Gastrocnemius medialis (tissue), 4 donors: Measurements from ENCODE around the gene MYO15A. TPM values are rescaled to one million over a fixed set of nuclear protein-coding genes. Genes with fewer than 3 reads are reported as not detected.

Experiments
- ATAC-seq, 2 donors: fragments of 150-250 bp; one replicate each; pipeline ENCODE4 v1.9.1; 2016
- DNase-seq, 2 donors: peaks; one replicate each; pipeline ENCODE4 v3.0.0-alpha.2; 2019
- H3K27ac ChIP-seq, 4 donors: fragments of 200-600 bp; sonication (generic); 1 replicate in 1 of 4; 2 replicates in 3 of 4; pipeline ENCODE4 v1.5.1; 2016 to 2018; ENCODE audit warnings: mild to moderate bottlenecking in 2 of 4, moderate library complexity in 1 of 4
- H3K27me3 ChIP-seq, 3 donors: fragments of 200-600 bp; sonication (generic) in 2 of 3; 1 replicate in 1 of 3; 2 replicates in 2 of 3; pipeline versions ENCODE4 v1.5.1 to v1.6.0; 2016 to 2019; ENCODE audit warnings: mild to moderate bottlenecking in 1 of 3, moderate library complexity in 1 of 3
- H3K36me3 ChIP-seq, 2 donors: fragments of 200-600 bp; sonication (generic) in 1 of 2; one replicate each; pipeline ENCODE4 v1.5.1; 2017 to 2018
- H3K4me1 ChIP-seq, 2 donors: fragments of 200-600 bp; sonication (generic) in 1 of 2; one replicate each; pipeline ENCODE4 v1.5.1; 2016 to 2017; ENCODE audit warnings: mild to moderate bottlenecking in 2 of 2
- H3K4me3 ChIP-seq, 4 donors: fragments of 200-600 bp; sonication (generic) in 3 of 4; 1 replicate in 1 of 4; 2 replicates in 3 of 4; pipeline ENCODE4 v1.5.1; 2016 to 2019; ENCODE audit warnings: mild to moderate bottlenecking in 2 of 4
- H3K9me3 ChIP-seq, 3 donors: fragments of 200-600 bp; sonication (generic) in 2 of 3; 1 replicate in 1 of 3; 2 replicates in 2 of 3; pipeline ENCODE4 v1.5.1; 2016 to 2019
- CTCF ChIP-seq, 5 experiments: fragments of 450-650 bp in 3 of 5; fragments of 200-600 bp in 2 of 5; sonication (generic) in 2 of 5; IDR thresholded peaks in 4 of 5; conservative IDR thresholded peaks in 1 of 5; 1 replicate in 4 of 5; 2 replicates in 1 of 5; pipeline ENCODE4 v1.5.1; 2016 to 2019; ENCODE audit warnings: antibody characterized with exemption in 5 of 5, mild to moderate bottlenecking in 3 of 5, moderate library complexity in 3 of 5
- POLR2A ChIP-seq, 2 donors: fragments of 450-650 bp; IDR thresholded peaks; one replicate each; pipeline ENCODE4 v1.6.1; 2017; ENCODE audit warnings: antibody characterized with exemption in 2 of 2, mild to moderate bottlenecking in 2 of 2, moderate library complexity in 2 of 2
- in situ Hi-C, 4 donors: fragments of 200-750 bp; cut with MboI; loops; one replicate each; pipeline versions ENCODE4 v1.15.0 to v1.8.0; 2017; ENCODE audit warnings: low sequenced_read_pairs in 4 of 4
- intact Hi-C: fragments of 100-400 bp; cut with DNase I; formaldehyde crosslinking; loops from one replicate; pipeline ENCODE4 v1.15.1; 2023; ENCODE audit warnings: low total_unique reads
- total RNA-seq, 4 donors: library from RNA; depleted of rRNA; stranded (reverse); fragments of >200 nt; gene quantifications; one replicate each; pipeline versions ENCODE4 v1.1.0 to v1.2.3, GENCODE V29; 2016

MYO15A gene
- total RNA-seq, 4 donors from 2014 or later: 0.04 to 0.70 (median 0.31) TPM; not detected in 1

- peaks cover 0 to 10% of the 10 kb centered on the region in 2 donors for H3K4me1 ChIP-seq
- ATAC-seq (peak; percentile 40 to 64), DNase-seq (no peak)
- no peaks in the 10 kb centered on the region for H3K9me3 ChIP-seq
- in situ Hi-C loops (no loop called here), intact Hi-C loops (loop anchor here (2.0 kb wide), 1 partner anchor 43 kb away; no protein-coding TSS in a partner anchor)
- TF ChIP-seq CTCF (IDR thresholded peaks at IDR 0.05 in 4 of 5, conservative IDR thresholded peaks at IDR 0.05 in 1 of 5) (peak; percentile 45 to 69 (median 60)), POLR2A (IDR thresholded peaks at IDR 0.05) (no peak)
- H3K27ac ChIP-seq: no peak overlapping the region
- H3K4me3 ChIP-seq: no peak overlapping the region
- H3K27me3 ChIP-seq: no peaks in the 10 kb centered on the region
- no peaks in the 10 kb centered on the region for H3K36me3 ChIP-seq
Measured at GRCh38 chr17:18141210-18141803, 32.8 kb downstream of the MYO15A start.

GRCh38 chr17:18142417-18142816 is 33.9 kb downstream of the MYO15A start:
- Histone ChIP-seq H3K36me3 (no peaks in the 10 kb centered on the region), H3K4me1 (peaks cover 0 to 10% of the 10 kb centered on the region in 2 donors), H3K27me3 (no peaks in the 10 kb centered on the region), H3K4me3 (no peak overlapping the region), H3K9me3 (no peaks in the 10 kb centered on the region), H3K27ac (no peak overlapping the region)
- intact Hi-C loops (no loop called here), in situ Hi-C loops (no loop called here)
- no peak for DNase-seq
- no peak for ATAC-seq
- TF ChIP-seq CTCF (IDR thresholded peaks at IDR 0.05 in 4 of 5, conservative IDR thresholded peaks at IDR 0.05 in 1 of 5): no peak
- no peak for TF ChIP-seq POLR2A (IDR thresholded peaks at IDR 0.05)

GRCh38 chr17:18143044-18143936 is 34.7 kb downstream of the MYO15A start:
- no peak overlapping the region for H3K4me3 ChIP-seq
- no peak for ATAC-seq

GRCh38 chr17:18144261-18144660 is 35.7 kb downstream of the MYO15A start:
- ATAC-seq: no peak
- TF ChIP-seq CTCF (IDR thresholded peaks at IDR 0.05 in 4 of 5, conservative IDR thresholded peaks at IDR 0.05 in 1 of 5) (no peak), POLR2A (IDR thresholded peaks at IDR 0.05) (no peak)
- DNase-seq: no peak
- Histone ChIP-seq H3K36me3 (no peaks in the 10 kb centered on the region), H3K9me3 (no peaks in the 10 kb centered on the region), H3K27ac (no peak overlapping the region), H3K27me3 (no peaks in the 10 kb centered on the region), H3K4me1 (peaks cover 0 to 10% of the 10 kb centered on the region in 2 donors), H3K4me3 (no peak overlapping the region)
- in situ Hi-C loops: no loop called here
- intact Hi-C loops: no loop called here

More at GRCh38 chr17:18143044-18143936, 34.7 kb downstream of the MYO15A start:
- Histone ChIP-seq H3K36me3 (no peaks in the 10 kb centered on the region), H3K27me3 (no peaks in the 10 kb centered on the region), H3K4me1 (peaks cover 0 to 10% of the 10 kb centered on the region in 2 donors), H3K9me3 (no peaks in the 10 kb centered on the region), H3K27ac (no peak overlapping the region)
- in situ Hi-C loops: no loop called here
- TF ChIP-seq POLR2A (IDR thresholded peaks at IDR 0.05): no peak
- TF ChIP-seq CTCF (IDR thresholded peaks at IDR 0.05 in 4 of 5, conservative IDR thresholded peaks at IDR 0.05 in 1 of 5): no peak
- no peak for DNase-seq
- intact Hi-C loops: no loop called here
